SK-N-SH treated with all-trans-retinoic acid at 6 μM for 48 hours (cell line): Measurements from ENCODE around the gene CD46.

Source experiments
- TCF4 ChIP-seq: fragments of 250-450 bp; sonication (Bioruptor Pico); IDR thresholded peaks from 2 replicates; pipeline ENCODE4 v1.8.0; 2021; ENCODE audit warnings: mild to moderate bottlenecking, moderate library complexity, borderline replicate concordance
- ZFP3 ChIP-seq: fragments of 250-450 bp; sonication (Bioruptor Pico); IDR thresholded peaks from 2 replicates; pipeline ENCODE4 v1.5.0; 2020; ENCODE audit warnings: mild to moderate bottlenecking, moderate library complexity

GRCh38 chr1:207763091-207763490 lies 11.2 kb downstream of the CD46 start:
- TF ChIP-seq TCF4 (CRISPR knock-in tag) (no peak), ZFP3 (no peak)
